ENCODE data around the gene AIFM3.
A peak's percentile ranks its signal among the peaks of the same experiment; 100 is the strongest.

The AIFM3 gene

GRCh38 chr22:21010426-21011113 is 43.5 kb downstream of the AIFM3 start:
- DNase-seq = no peak

DNA sequence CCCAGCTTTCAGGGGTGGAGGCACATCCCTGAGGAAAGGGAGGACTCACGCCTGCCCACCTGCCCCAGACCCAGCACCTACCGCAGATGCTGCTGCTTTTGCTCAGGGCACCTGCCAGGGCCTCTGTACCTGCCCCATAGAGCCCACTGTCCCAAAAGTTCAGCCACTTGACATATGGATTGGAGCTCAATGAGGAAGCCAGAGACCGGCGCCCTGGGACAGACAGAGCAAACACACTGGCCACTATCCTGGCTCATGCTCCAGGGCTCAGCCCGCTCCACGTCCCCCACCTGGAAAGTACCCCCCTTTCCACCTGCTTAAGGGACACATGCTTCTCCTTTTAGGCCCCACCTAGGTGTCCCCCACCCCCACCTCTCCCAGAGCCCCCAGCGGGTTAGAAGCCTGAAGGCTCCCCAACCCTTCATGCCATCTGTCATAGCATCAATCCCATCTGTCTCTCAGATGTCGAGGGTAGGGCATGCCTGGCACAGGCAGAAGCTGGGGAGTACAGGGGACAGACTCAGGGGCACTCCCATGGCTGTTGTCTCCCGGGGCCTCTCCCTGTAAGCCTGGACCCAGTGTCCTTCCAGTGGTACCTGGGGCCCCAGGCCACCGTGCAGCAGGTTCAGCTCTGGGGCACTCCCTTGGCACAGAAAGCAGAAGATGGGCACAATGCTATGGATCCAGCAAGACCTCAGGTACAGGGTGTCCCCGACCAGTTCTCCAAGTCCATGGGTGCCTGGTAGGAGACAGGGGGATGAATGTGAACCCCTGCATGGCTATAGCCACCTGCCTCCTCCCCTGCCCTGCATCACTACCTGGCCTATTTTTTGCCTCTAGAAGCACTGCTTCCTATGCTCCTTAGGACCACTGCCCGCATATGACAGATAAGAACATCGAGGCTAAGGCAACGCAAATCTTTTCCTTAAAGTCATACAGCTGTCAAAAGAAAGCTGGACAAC is 45.7 kb downstream of the AIFM3 start:
- DNase-seq = no peak

DNA sequence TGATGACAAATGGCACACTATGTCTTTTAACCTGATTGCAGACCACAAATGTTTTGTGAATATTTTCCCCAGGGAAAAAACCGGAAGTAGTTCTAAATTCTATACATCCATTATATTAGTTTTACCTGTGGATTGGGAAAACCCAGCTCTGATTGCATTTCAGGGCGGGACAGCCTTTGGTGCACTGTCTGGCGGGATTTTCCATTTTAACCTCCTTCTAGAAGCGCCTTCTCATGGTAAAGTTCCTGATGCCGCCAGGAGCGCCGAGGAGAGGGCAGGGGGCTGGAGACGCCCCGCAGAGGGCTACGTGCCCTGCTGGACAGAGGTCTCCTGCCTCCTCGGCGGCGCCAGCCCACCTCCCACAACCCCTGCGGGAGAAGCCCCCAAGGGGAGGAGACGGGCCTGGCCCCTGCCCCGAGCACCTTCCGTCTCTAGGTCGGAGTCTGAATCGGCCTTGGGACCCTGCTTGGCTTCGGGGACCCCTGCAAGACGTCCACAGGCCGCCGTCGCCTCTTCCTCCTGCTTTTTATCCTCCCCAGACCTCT is 46.7 kb downstream of the AIFM3 start:
- no peak for DNase-seq

DNA sequence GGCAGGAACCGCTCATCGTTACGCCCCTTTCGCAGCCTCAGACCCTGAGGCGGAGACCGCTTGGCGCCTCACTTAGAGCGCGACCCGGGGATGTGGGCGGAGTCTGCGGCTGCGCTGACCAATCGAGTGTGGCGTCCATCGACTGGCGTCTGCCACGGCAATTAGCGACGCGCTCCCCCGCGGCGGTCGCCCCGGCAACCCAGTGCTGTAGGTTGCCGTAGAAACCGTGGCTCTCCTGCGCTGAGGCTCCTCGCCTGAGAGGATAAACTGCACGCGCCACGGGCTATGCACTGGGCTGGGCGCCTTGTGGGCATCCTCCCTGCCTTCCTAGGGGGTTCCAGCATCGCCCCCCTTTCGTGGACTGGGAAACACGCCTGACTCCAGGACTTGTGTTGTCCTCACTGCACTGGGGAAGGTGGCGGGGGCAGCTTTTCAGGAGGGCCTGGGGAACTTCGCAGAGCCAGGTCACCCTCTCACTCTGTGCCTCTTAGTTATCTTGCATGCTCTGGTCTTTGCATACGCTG is 47.2 kb downstream of the AIFM3 start:
- peak; percentile 91 for DNase-seq

- no peak for DNase-seq
Measured at GRCh38 chr22:21014726-21015465, 47.8 kb downstream of the AIFM3 start, which contains the start of gene P2RX6. TSS of gene P2RX6 (plus strand) at chr22:21015165. CDS start at chr22:21015175, 10 bp downstream.

DNA sequence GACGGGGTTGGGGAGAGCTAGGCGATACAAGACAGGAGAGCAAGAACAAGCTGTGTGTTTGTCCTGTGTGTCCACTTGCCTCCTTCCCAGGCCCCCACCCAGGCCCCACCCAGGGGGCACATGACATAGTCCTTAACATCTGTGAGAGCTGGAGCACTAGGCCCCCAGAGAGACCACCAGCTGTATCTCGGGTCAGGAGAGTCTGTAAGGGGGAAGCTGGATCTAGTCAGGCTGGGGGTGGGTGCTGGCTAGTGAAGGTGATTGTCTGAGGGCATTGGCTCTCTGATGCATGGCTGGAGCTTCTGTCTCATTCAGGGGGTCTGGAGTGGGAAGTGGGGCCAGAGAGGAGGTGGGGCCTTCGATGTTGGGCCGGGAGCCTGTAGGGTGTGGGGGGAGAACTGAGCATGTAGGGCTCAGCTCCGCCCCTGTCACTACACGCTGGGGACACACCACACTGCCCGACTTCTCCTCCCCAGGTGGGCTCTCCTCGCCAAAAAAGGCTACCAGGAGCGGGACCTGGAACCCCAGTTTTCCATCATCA is 48.5 kb downstream of the AIFM3 start:
- no peak for DNase-seq

GRCh38 chr22:21016644-21017420 is 49.8 kb downstream of the AIFM3 start:
- no peak for DNase-seq

GRCh38 chr22:21018314-21018713 is 51.3 kb downstream of the AIFM3 start:
- DNase-seq = no peak

DNA sequence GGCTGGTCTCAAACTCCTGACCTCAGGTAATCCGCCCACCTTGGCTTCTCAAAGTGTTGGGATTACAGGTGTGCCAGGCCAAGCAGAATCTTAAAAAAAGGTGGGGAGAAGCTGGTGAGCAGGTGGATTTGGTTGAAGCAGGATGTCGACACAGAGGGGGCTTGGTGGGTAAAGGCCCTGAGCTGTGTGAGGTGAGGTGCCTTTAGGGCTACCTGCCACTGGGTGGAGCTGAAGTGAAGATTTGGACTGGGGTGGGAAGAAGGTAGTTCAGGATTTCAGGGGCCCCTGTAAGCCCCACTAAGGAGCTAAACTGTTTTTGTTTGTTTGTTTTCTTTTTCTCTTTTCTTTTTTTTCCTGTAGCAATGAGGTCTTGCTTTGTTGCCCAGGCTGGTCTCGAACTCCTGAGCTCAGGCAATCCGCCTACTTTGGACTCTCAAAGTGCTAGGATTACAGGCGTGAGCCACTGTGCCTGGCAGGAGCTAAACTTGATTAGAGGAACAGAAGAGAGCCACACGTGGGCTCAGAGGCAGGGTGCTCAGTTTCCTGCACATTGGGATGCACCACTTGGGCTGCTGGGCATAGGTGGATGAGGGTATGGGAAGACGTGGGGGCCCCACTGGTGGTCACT is 53.9 kb downstream of the AIFM3 start:
- no peak for DNase-seq

- DNase-seq = no peak
Measured at GRCh38 chr22:21022507-21022906, 55.5 kb downstream of the AIFM3 start.

- no peak for DNase-seq
Measured at GRCh38 chr22:21022955-21023614, 56.0 kb downstream of the AIFM3 start.

DNA sequence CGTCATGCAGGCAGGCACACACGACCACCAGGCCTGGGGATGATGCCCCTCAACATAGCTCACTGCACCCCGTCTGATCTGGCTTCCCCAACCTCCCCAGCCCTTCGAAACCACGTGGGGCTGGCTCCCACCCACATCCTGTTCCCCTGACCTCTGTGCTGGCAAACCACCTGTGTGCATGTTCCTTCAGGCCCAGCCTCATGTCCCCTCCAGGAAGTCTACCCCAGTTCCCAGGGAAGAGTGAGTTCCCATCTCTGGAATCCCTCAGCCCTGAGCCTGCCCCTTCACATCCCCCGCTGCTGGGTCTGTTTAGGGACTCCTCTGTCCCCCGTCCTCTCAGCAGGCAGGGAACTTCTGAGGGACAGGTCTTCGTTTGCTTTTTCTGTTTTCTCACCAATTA is 58.2 kb downstream of the AIFM3 start:
- no peak for DNase-seq

GRCh38 chr22:21025763-21026755 is 59.0 kb downstream of the AIFM3 start:
- no peak for DNase-seq

- DNase-seq = no peak
Measured at GRCh38 chr22:21026783-21027692, 60.0 kb downstream of the AIFM3 start.

- no peak for DNase-seq
Measured at GRCh38 chr22:21028277-21029251, 61.5 kb downstream of the AIFM3 start.

GRCh38 chr22:21029486-21030025 is 62.5 kb downstream of the AIFM3 start:
- DNase-seq = no peak

- no peak for DNase-seq
Measured at GRCh38 chr22:21030032-21030431, 63.0 kb downstream of the AIFM3 start.
